HG02938 (cell line): Measurements from ENCODE around the gene TSPO.

Source experiments
- ATAC-seq: cut with Tn5 transposase; IDR thresholded peaks from one replicate; pipeline ENCODE4 v1.9.1; 2021; ENCODE audit warnings: mild to moderate bottlenecking, moderate library complexity; ENCODE audit not compliant: unreplicated experiment

TSPO gene

GRCh38 chr22:43157874-43158546, 6.7 kb downstream of the TSPO start:
- no peak for ATAC-seq

GRCh38 chr22:43158778-43159483, 7.6 kb downstream of the TSPO start:
- no peak for ATAC-seq

- no peak for ATAC-seq
Measured at GRCh38 chr22:43159484-43160178, 8.3 kb downstream of the TSPO start.

- ATAC-seq: no peak
Measured at GRCh38 chr22:43160497-43161126, 9.3 kb downstream of the TSPO start.

GRCh38 chr22:43162412-43163150, 11.2 kb downstream of the TSPO start:
- ATAC-seq: no peak

- ATAC-seq: no peak
Measured at GRCh38 chr22:43163241-43163795, 12.0 kb downstream of the TSPO start.

- no peak for ATAC-seq
Measured at GRCh38 chr22:43164636-43165035, 13.3 kb downstream of the TSPO start.

- ATAC-seq: no peak
Measured at GRCh38 chr22:43166132-43166930, 15.0 kb downstream of the TSPO start.

- no peak for ATAC-seq
Measured at GRCh38 chr22:43167001-43167589, 15.7 kb downstream of the TSPO start.

GRCh38 chr22:43168471-43169309, 17.3 kb downstream of the TSPO start:
- no peak for ATAC-seq

GRCh38 chr22:43169310-43170130, 18.2 kb downstream of the TSPO start:
- no peak for ATAC-seq

- no peak for ATAC-seq
Measured at GRCh38 chr22:43170131-43170480, 18.7 kb downstream of the TSPO start.

GRCh38 chr22:43171019-43171491, 19.7 kb downstream of the TSPO start:
- no peak for ATAC-seq

- ATAC-seq: no peak
Measured at GRCh38 chr22:43171607-43172006, 20.2 kb downstream of the TSPO start.

GRCh38 chr22:43172191-43172590, 20.8 kb downstream of the TSPO start:
- ATAC-seq: no peak

- ATAC-seq: no peak
Measured at GRCh38 chr22:43173566-43173965, 22.2 kb downstream of the TSPO start.

GRCh38 chr22:43173976-43174720, 22.8 kb downstream of the TSPO start:
- ATAC-seq: no peak
